ENCODE data around the gene ANO3.
"Not testable (repeated sequence)": the region's sequence is repeated elsewhere in the genome, so short reads cannot be mapped to it uniquely, and the experiment has no call there.

DNA sequence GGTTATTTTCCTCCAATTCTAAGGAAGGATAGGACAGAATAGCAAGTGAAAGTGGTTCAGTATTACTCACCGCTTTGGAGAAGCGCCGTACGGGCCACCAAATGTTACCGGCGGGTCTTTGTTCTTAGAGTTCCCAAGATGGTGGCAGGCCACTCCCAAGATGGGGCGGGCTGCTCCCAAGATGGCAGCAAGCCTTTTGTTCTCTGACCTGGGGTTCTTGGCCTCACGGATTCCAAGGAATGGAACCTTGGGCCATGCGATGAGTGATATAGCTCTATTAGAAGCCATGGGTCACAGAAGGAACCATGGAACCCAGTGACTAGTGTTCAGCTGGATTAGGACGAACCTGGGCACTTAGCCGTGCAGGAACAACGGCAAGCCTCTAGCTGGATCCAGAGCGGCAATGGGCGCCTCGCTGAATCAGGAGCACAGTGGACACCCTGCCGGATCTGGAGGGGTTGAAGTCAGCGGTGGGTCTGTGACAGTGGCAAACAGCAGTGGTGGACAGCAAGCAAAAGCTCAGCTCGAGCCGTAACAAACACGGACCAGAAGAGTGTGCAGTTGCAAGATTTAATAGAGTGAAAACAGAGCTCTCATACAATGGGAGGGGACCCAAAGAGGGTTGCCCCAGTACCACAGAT, 265.2 kb downstream of the ANO3 start:
- TF ChIP-seq, protein P1, sequence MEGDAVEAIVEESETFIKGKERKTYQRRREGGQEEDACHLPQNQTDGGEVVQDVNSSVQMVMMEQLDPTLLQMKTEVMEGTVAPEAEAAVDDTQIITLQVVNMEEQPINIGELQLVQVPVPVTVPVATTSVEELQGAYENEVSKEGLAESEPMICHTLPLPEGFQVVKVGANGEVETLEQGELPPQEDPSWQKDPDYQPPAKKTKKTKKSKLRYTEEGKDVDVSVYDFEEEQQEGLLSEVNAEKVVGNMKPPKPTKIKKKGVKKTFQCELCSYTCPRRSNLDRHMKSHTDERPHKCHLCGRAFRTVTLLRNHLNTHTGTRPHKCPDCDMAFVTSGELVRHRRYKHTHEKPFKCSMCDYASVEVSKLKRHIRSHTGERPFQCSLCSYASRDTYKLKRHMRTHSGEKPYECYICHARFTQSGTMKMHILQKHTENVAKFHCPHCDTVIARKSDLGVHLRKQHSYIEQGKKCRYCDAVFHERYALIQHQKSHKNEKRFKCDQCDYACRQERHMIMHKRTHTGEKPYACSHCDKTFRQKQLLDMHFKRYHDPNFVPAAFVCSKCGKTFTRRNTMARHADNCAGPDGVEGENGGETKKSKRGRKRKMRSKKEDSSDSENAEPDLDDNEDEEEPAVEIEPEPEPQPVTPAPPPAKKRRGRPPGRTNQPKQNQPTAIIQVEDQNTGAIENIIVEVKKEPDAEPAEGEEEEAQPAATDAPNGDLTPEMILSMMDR (conservative IDR thresholded peaks at IDR 0.05; ENCODE audit: low read depth, low read length) = not testable (repeated sequence)
- TF ChIP-seq RFX5 (IDR thresholded peaks at IDR 0.05; ENCODE audit: low read depth, low read length); SMC3 (IDR thresholded peaks at IDR 0.05; ENCODE audit: low read depth, low read length); RCOR1 (IDR thresholded peaks at IDR 0.05; ENCODE audit: insufficient replicate concordance, low read length); FOS (IDR thresholded peaks at IDR 0.05; ENCODE audit: low read depth, low read length): not testable (repeated sequence)
